Colonic mucosa (tissue), 4 donors: Measurements from ENCODE around the gene MYDGF. TPM values are rescaled to one million over a fixed set of nuclear protein-coding genes. Genes with fewer than 3 reads are reported as not detected.

Experiments
- DNase-seq: peaks from one replicate; pipeline ENCODE4 v3.0.0-alpha.2; 2020
- H3K27ac ChIP-seq: fragments of 200-600 bp; one replicate; pipeline ENCODE4 v1.8.0; 2021
- H3K27me3 ChIP-seq: fragments of 200-600 bp; one replicate; pipeline ENCODE4 v1.8.0; 2021
- H3K36me3 ChIP-seq: fragments of 200-600 bp; one replicate; pipeline ENCODE4 v1.8.0; 2021
- H3K4me1 ChIP-seq: fragments of 200-600 bp; one replicate; pipeline ENCODE4 v1.8.0; 2021; ENCODE audit warnings: mild to moderate bottlenecking
- H3K4me3 ChIP-seq: fragments of 200-600 bp; one replicate; pipeline ENCODE4 v1.8.0; 2021
- H3K9ac ChIP-seq, 2 donors: one replicate each; pipeline ENCODE4 v1.7.0; 2013; ENCODE audit warnings: control low read depth in 2 of 2, low read depth in 2 of 2, low read length in 2 of 2
- H3K9me3 ChIP-seq: fragments of 200-600 bp; one replicate; pipeline ENCODE4 v1.8.0; 2021
- CTCF ChIP-seq: fragments of 200-600 bp; IDR thresholded peaks from one replicate; pipeline ENCODE4 v1.8.0; 2022; ENCODE audit warnings: antibody characterized with exemption, mild to moderate bottlenecking
- intact Hi-C: fragments of 100-400 bp; cut with DNase I; formaldehyde crosslinking; loops from one replicate; pipeline ENCODE4 v1.14.1; 2022
- total RNA-seq, 2 donors: library from RNA; stranded (reverse); fragmentation: NEBNext Ultra II Directional in 1 of 2; extraction: Animal tissue kit (Norgen Biotek cat#: 25700) in 1 of 2; gene quantifications; one replicate each; pipeline ENCODE4 v1.2.1, GENCODE V29; 2021
- donor health status: healthy.
- donor health status: DM: no; HTN: no; CAD: no.
- donor health status: DM: no; HTN: no; CAD: no.

MYDGF gene
- total RNA-seq, 2 donors from 2014 or later = 108 to 182 TPM

DNA sequence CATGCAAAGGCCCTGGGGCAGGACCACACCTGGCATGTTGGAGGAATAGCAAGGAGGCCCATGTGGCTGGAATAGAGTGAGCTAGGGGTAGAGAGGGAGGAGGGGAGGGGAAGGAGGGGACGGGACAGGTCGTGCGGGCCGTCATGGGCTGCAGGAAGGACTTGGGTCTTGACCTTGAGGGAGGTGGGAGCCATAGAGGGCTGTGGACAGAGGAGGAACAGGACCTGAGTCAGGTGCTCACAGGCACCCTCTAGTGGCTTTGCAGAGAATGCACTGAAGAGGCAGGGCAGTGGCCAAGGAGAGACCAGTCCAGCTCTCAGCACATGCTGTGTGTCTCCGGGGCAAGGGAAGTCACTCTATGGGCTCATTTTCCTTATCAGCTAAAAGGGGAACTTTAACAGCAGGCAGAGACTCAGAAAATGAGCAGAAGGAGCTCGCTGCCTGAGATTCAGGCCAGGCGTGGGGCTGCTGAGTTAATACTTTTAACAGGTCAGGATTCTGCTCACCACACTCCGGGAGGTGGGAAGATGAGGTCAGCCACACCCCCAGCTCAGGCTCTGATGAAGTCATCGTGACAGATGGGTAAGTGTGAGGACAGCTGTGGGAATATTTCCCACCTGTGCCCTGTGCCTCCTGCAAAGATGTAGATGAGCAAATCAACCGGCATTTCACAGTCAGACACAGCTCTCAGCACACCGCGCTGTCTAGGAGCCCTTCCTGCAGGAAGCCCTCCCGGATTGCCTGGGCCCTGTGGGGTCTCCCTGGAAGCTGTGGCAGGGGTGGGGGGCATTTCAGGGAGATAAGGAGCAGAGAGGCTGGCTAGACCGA lies 36.8 kb downstream of the MYDGF start:
- H3K27ac ChIP-seq = no peak overlapping the region
- no peaks in the 10 kb centered on the region for H3K27me3 ChIP-seq
- TF ChIP-seq CTCF = peak; percentile 65
- no peak overlapping the region for H3K9ac ChIP-seq
- intact Hi-C loops = no loop called here
- no peaks in the 10 kb centered on the region for H3K36me3 ChIP-seq
- no peaks in the 10 kb centered on the region for H3K9me3 ChIP-seq
- no peak overlapping the region for H3K4me3 ChIP-seq
- no peaks in the 10 kb centered on the region for H3K4me1 ChIP-seq
- peak; percentile 69 for DNase-seq

DNA sequence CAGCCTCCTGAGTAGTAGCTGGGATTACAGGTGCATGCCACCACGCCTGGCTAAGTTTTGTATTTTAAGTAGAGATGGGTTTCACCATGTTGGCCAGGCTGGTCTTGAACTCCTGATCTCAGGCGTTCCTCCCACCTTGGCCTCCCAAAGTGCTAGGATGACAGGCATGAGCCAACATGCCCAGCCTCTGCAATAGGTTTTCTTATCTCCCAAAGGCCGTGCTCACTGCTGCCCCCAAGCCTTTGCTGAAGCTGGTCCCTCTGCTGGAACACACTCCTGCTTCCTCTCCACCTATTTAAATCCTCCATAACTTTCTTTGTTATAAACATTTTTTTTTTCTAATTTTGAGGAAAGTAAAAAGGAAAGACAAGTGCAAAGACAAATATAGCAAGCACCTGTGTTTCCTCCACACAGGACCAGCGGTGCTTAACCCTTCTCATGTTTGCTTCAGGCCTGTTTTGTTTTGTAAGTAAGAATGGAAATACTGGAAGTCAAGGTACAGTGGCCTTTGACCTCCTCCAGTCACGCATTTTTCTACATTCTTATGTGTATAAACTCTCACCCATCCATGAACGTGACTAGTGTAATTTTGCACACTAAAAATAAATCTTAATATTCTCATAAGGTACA lies 45.3 kb downstream of the MYDGF start:
- H3K9me3 ChIP-seq = no peaks in the 10 kb centered on the region
- H3K36me3 ChIP-seq = no peaks in the 10 kb centered on the region
- intact Hi-C loops = no loop called here
- no peak overlapping the region for H3K9ac ChIP-seq
- no peak overlapping the region for H3K4me3 ChIP-seq
- H3K4me1 ChIP-seq = no peaks in the 10 kb centered on the region
- no peak overlapping the region for H3K27ac ChIP-seq
- DNase-seq = no peak
- H3K27me3 ChIP-seq = no peaks in the 10 kb centered on the region
- no peak for TF ChIP-seq CTCF

DNA sequence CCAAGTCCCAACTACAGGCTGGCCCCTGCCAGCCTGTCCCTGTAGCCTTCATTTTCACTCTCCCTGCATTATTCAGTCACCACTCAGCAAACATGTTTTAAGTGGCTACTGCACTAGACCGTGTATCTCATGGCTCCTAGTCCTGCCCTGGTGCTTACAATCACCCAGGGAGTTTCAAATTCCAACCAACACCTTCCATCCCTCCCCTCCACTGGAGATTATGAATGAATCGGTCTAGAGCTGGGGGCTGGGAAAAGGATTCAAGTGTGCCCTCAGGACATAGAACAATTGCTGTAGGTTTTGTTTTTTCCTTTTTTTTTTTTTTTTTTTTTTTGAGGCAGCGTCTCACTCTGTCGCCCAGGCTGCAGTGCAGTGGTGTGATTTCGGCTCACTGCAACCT lies 45.8 kb downstream of the MYDGF start:
- no peaks in the 10 kb centered on the region for H3K36me3 ChIP-seq
- H3K4me3 ChIP-seq = no peak overlapping the region
- H3K9ac ChIP-seq = no peak overlapping the region
- no peak overlapping the region for H3K27ac ChIP-seq
- no peaks in the 10 kb centered on the region for H3K9me3 ChIP-seq
- no peak for TF ChIP-seq CTCF
- H3K27me3 ChIP-seq = no peaks in the 10 kb centered on the region
- intact Hi-C loops = no loop called here
- no peaks in the 10 kb centered on the region for H3K4me1 ChIP-seq
- DNase-seq = no peak

- intact Hi-C loops = no loop called here
Observed at GRCh38 chr19:4622695-4623421, 47.3 kb downstream of the MYDGF start.

More at GRCh38 chr19:4622695-4623421, 47.3 kb downstream of the MYDGF start:
- Histone ChIP-seq H3K9ac (no peak overlapping the region), H3K4me1 (no peaks in the 10 kb centered on the region), H3K9me3 (no peaks in the 10 kb centered on the region), H3K36me3 (no peaks in the 10 kb centered on the region), H3K27me3 (no peaks in the 10 kb centered on the region), H3K4me3 (no peak overlapping the region), H3K27ac (no peak overlapping the region)
- no peak for DNase-seq
- TF ChIP-seq CTCF = no peak
